Measurements from ENCODE around the gene DLGAP1.

DLGAP1 gene

GRCh38 chr18:3578621-3579020 is 876.5 kb downstream of the DLGAP1 start:
- Histone ChIP-seq H3K27ac (no peak overlapping the region), H3K36me3 (no peaks in the 10 kb centered on the region), H3K4me3 (ENCODE audit: low read depth, low read length) (no peak overlapping the region), H3K27me3 (ENCODE audit: insufficient read depth, low read depth, severe bottlenecking) (no peaks in the 10 kb centered on the region), H3K9me3 (ENCODE audit: severe bottlenecking) (no peaks in the 10 kb centered on the region)
- no peak for DNase-seq
- TF ChIP-seq CTCF (IDR thresholded peaks at IDR 0.05; ENCODE audit: low read depth, low read length): no peak

- DNase-seq: no peak
- Histone ChIP-seq H3K36me3 (no peaks in the 10 kb centered on the region), H3K27me3 (ENCODE audit: insufficient read depth, low read depth, severe bottlenecking) (no peaks in the 10 kb centered on the region), H3K4me3 (ENCODE audit: low read depth, low read length) (no peak overlapping the region), H3K9me3 (ENCODE audit: severe bottlenecking) (no peaks in the 10 kb centered on the region), H3K27ac (no peak overlapping the region)
- TF ChIP-seq CTCF (IDR thresholded peaks at IDR 0.05; ENCODE audit: low read depth, low read length): no peak
These were observed 877.7 kb downstream of the DLGAP1 start for GRCh38 chr18:3577281-3577855.

- TF ChIP-seq CTCF (IDR thresholded peaks at IDR 0.05; ENCODE audit: low read depth, low read length): no peak
- no peaks in the 10 kb centered on the region for H3K9me3 ChIP-seq (ENCODE audit: severe bottlenecking)
- H3K4me3 ChIP-seq (ENCODE audit: low read depth, low read length): no peak overlapping the region
- no peak for DNase-seq
- no peak overlapping the region for H3K27ac ChIP-seq
- no peaks in the 10 kb centered on the region for H3K27me3 ChIP-seq (ENCODE audit: insufficient read depth, low read depth, severe bottlenecking)
- no peaks in the 10 kb centered on the region for H3K36me3 ChIP-seq
These were observed 882.3 kb downstream of the DLGAP1 start for GRCh38 chr18:3572761-3573160.

GRCh38 chr18:3566851-3567250 is 888.3 kb downstream of the DLGAP1 start:
- no peak for TF ChIP-seq CTCF (IDR thresholded peaks at IDR 0.05; ENCODE audit: low read depth, low read length)

GRCh38 chr18:3560755-3561154 is 894.4 kb downstream of the DLGAP1 start:
- no peak overlapping the region for H3K27ac ChIP-seq
- DNase-seq: no peak
- H3K4me3 ChIP-seq (ENCODE audit: low read depth, low read length): no peak overlapping the region
- H3K27me3 ChIP-seq (ENCODE audit: insufficient read depth, low read depth, severe bottlenecking): no peaks in the 10 kb centered on the region
- no peaks in the 10 kb centered on the region for H3K36me3 ChIP-seq
- no peaks in the 10 kb centered on the region for H3K9me3 ChIP-seq (ENCODE audit: severe bottlenecking)
- TF ChIP-seq CTCF (IDR thresholded peaks at IDR 0.05; ENCODE audit: low read depth, low read length): no peak

More at GRCh38 chr18:3566851-3567250, 888.3 kb downstream of the DLGAP1 start:
- no peak for DNase-seq
- Histone ChIP-seq H3K36me3 (no peaks in the 10 kb centered on the region), H3K9me3 (ENCODE audit: severe bottlenecking) (no peaks in the 10 kb centered on the region), H3K27ac (no peak overlapping the region), H3K4me3 (ENCODE audit: low read depth, low read length) (no peak overlapping the region), H3K27me3 (ENCODE audit: insufficient read depth, low read depth, severe bottlenecking) (no peaks in the 10 kb centered on the region)

GRCh38 chr18:3554811-3555427 is 900.2 kb downstream of the DLGAP1 start:
- Histone ChIP-seq H3K36me3 (no peaks in the 10 kb centered on the region), H3K27me3 (ENCODE audit: insufficient read depth, low read depth, severe bottlenecking) (no peaks in the 10 kb centered on the region), H3K9me3 (ENCODE audit: severe bottlenecking) (no peaks in the 10 kb centered on the region), H3K4me3 (ENCODE audit: low read depth, low read length) (no peak overlapping the region), H3K27ac (no peak overlapping the region)
- no peak for DNase-seq
- TF ChIP-seq CTCF (IDR thresholded peaks at IDR 0.05; ENCODE audit: low read depth, low read length): no peak

Data from WERI-Rb-1 (cell line).